ENCODE measurements around the gene SLC25A6.
"Not testable (repeated sequence)": the region's sequence is repeated elsewhere in the genome, so short reads cannot be mapped to it uniquely, and the experiment has no call there.

Gene SLC25A6

GRCh38 chrX:1354036-1355019 lies 37.6 kb downstream of the SLC25A6 start:
- no peak for DNase-seq (ENCODE audit: low read depth)

DNA sequence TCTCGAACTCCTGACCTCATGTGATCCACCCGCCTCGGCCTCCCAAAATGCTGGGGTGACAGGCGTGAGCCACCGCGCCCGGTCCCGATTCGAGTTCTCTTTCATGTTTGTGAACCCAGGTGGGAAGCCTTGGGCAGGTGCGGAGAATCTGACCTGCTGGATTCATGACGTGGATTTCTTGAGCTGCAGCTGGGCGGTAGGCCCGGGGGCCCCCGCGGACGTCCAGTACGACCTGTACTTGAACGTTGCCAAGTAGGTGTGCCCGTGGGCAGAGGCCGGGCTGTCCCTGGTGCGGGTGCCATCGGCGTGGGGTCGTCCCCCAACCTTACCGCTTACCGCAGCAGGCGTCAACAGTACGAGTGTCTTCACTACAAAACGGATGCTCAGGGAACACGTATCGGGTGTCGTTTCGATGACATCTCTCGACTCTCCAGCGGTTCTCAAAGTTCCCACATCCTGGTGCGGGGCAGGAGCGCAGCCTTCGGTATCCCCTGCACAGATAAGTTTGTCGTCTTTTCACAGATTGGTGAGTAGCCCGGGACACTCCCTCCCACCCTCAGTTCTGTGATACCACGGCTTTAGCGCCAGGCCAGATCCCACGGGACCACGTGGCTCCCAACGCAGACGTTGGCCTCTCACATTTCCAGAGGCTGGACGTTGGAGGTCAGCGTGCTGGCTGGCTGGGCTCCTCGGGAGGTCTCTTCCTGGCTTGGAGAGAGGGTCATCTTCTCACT lies 39.8 kb downstream of the SLC25A6 start:
- no peak for DNase-seq (ENCODE audit: low read depth)

GRCh38 chrX:1349606-1350005 lies 42.3 kb downstream of the SLC25A6 start:
- DNase-seq (ENCODE audit: low read depth) = not testable (repeated sequence)

- no peak for DNase-seq (ENCODE audit: low read depth)
Measured at GRCh38 chrX:1341545-1342184, 50.2 kb downstream of the SLC25A6 start.

DNA sequence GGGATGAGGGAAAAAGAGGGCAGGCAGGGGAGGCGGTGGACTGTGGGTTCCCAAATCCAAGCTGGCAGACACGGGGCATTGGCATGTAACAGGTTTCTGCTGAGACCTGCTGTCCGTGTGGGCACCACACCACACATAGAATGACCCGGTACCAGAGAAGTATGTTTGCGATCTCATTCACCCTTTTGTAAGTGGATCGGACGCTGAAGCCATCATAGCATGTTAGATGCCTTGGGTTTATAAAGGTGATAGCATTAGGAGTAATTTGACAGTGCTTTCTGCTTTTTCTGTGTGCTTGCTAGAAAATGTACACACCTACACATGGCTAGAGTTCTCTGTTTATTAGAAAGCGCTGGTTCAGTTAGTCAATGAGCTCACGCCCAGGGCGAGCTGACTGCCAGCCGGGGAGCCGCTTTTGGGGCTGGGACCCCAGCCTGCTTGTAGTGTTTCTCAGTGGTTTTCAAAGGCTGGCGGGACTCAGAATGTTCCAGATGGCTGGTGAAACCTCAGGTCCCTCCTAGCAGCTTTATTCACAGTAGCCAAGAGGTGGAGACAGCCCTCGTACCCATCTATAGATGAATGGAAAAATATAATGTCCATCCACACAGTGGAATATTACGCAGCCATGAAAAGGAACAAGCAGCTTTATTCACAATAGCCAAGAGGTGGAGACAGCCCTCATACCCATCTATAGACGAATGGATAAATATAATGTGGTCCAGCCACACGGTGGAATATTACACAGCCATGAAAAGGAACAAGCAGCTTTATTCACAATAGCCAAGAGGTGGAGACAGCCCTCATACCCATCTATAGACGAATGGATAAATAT lies 54.7 kb downstream of the SLC25A6 start:
- DNase-seq (ENCODE audit: low read depth) = no peak

DNA sequence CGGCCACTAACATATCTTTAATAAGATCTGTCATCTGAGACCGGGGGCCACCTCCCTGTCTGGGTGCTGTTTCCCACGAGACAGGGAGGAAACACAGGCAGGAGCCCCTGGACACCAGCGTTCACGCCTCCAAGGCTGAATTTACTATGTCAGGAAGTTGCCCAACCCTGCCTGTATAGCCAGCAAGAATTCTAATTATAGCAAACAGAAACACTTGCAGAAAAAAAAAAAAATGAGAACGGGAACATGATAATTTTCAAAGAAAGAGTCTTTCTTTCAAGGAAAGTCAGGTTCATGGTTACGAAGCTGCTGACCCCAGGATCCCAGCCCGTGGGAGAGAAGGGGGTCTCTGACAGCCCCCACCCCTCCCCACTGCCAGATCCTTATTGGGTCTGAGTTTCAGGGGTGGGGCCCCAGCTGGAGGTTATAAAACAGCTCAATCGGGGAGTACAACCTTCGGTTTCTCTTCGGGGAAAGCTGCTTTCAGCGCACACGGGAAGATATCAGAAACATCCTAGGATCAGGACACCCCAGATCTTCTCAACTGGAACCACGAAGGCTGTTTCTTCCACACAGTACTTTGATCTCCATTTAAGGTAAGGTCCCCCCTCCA lies 55.5 kb downstream of the SLC25A6 start, which contains the start of gene IL3RA:
Gene IL3RA (plus strand): TSS at position 455 of the 613 bp plus-strand sequence. CDS start 4,981 bp downstream, outside the sequence.
- no peak for DNase-seq (ENCODE audit: low read depth)
